Karpas-422 (cell line): ENCODE measurements around the gene CLIP2. TPM values are rescaled to one million over a fixed set of nuclear protein-coding genes. Genes with fewer than 3 reads are reported as not detected.
"Not testable (repeated sequence)": the region's sequence is repeated elsewhere in the genome, so short reads cannot be mapped to it uniquely, and the experiment has no call there.

ENCODE experiments used
- DNase-seq: peaks from one replicate; pipeline ENCODE4 v3.0.0-alpha.2; 2015
- H2AFZ ChIP-seq: fragments of 200-600 bp; sonication (generic); 2 replicates; pipeline ENCODE4 v1.6.1; 2014; ENCODE audit warnings: antibody characterized with exemption, low read length, mixed read lengths
- H3K27ac ChIP-seq: fragments of 200-600 bp; sonication (generic); 2 replicates; pipeline ENCODE4 v1.5.1; 2014; ENCODE audit warnings: mild to moderate bottlenecking, low read length, moderate library complexity
- H3K27me3 ChIP-seq: fragments of 200-600 bp; sonication (generic); 2 replicates; pipeline ENCODE4 v1.6.1; 2014; ENCODE audit warnings: low read length, mixed read lengths
- H3K36me3 ChIP-seq: fragments of 200-600 bp; sonication (generic); 2 replicates; pipeline ENCODE4 v1.6.1; 2014; ENCODE audit warnings: low read length, mixed read lengths; ENCODE audit not compliant: insufficient read depth
- H3K4me1 ChIP-seq: fragments of 200-600 bp; sonication (generic); 2 replicates; pipeline ENCODE4 v1.6.1; 2014; ENCODE audit warnings: mild to moderate bottlenecking, low read length, mixed read lengths
- H3K4me2 ChIP-seq: fragments of 200-600 bp; sonication (generic); 2 replicates; pipeline ENCODE4 v1.6.1; 2014; ENCODE audit warnings: low read length, low read depth, mild to moderate bottlenecking; ENCODE audit not compliant: poor library complexity, severe bottlenecking
- H3K4me3 ChIP-seq: fragments of 200-600 bp; sonication (generic); 2 replicates; pipeline ENCODE4 v1.5.1; 2014; ENCODE audit warnings: mild to moderate bottlenecking, antibody characterized with exemption, low read length, mixed read lengths
- H3K79me2 ChIP-seq: fragments of 200-600 bp; sonication (generic); 2 replicates; pipeline ENCODE4 v1.6.1; 2014; ENCODE audit warnings: mild to moderate bottlenecking, low read length, mixed read lengths
- H3K9ac ChIP-seq: fragments of 200-600 bp; sonication (generic); 2 replicates; pipeline ENCODE4 v1.6.0; 2014; ENCODE audit warnings: low read length
- H3K9me2 ChIP-seq: fragments of 200-600 bp; sonication (generic), shearing (Covaris generic); replicated peaks from 2 replicates; pipeline ENCODE4 v1.6.0; 2014; ENCODE audit warnings: mild to moderate bottlenecking, low read length, moderate library complexity; ENCODE audit not compliant: insufficient read depth
- H3K9me3 ChIP-seq: fragments of 300-700, 200-600 bp; sonication (generic); 2 replicates; pipeline ENCODE4 v1.6.1; 2014; ENCODE audit warnings: low read length, mixed read lengths
- H4K20me1 ChIP-seq: fragments of 200-600 bp; sonication (generic); 2 replicates; pipeline ENCODE4 v1.6.1; 2014; ENCODE audit warnings: mild to moderate bottlenecking, antibody characterized with exemption, low read length, low read depth; ENCODE audit not compliant: insufficient read depth
- total RNA-seq: library from RNA; depleted of rRNA; stranded (reverse); fragments of >200 nt; shearing (Covaris generic); gene quantifications from 2 replicates; pipeline ENCODE4 v1.2.3, GENCODE V29; 2014; ENCODE audit warnings: low replicate concordance

Gene CLIP2
- total RNA-seq, 1 experiment from 2014 or later, result not detected

GRCh38 chr7:74351836-74352235, 62.6 kb downstream of the CLIP2 start:
- Histone ChIP-seq H3K4me2 (no peak overlapping the region), H3K4me1 (no peaks in the 10 kb centered on the region), H3K36me3 (no peaks in the 10 kb centered on the region), H4K20me1 (no peaks in the 10 kb centered on the region), H3K79me2 (no peaks in the 10 kb centered on the region), H3K4me3 (no peak overlapping the region), H2AFZ (no peak overlapping the region), H3K27me3 (no peaks in the 10 kb centered on the region), H3K9ac (no peak overlapping the region), H3K27ac (no peak overlapping the region), H3K9me2 (no peaks in the 10 kb centered on the region), H3K9me3 (no peaks in the 10 kb centered on the region)
- DNase-seq, result no peak

DNA sequence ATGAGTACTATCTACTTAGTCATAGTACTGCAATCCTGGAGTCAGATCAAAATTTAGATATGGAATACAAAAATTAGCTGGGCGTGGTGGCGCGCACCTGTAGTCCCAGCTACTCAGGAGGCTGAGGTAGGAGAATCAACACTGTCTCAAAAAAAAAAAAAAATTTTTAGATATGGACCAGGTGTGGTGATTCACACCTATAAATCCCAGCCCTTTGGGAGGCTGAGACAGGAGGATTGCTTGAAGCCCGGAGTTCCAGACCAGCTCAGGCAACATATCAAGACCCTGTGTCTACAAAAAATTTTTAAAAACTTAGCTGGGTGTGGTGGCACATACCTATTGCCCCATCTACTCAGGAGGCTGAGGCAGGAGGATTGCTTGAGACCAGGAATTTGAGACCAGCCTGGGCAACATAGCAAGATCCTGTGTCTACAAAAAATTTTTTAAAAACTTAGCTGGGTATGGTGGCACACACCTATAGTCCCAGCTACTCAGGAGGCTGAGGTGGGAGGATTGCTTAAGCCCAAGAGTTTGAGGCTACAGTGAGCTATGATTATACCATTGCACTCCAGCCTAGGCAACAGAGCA, 63.4 kb downstream of the CLIP2 start:
- not testable (repeated sequence) for DNase-seq, H3K4me2 ChIP-seq, H3K4me3 ChIP-seq

DNA sequence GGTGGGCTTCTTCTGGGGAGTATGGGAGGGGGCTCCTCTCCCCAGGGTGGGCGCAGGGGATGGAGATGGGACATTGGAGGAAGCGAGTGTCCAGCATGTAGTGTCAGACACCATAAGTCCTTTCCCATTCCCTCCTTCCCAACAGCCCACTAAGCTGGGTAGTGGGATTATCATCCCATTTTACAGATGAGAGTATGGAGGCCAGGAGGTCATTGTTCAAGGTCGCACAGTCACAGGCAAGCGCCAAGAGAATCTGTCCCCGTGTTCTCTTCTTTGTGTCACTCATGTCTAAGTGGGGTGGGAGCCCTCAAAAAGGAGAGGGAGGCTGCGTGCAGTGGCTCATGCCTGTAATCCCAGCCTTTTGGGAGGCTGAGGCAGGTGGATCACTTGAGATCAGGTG, 64.8 kb downstream of the CLIP2 start:
- no peak overlapping the region for H3K4me2 ChIP-seq
- no peak overlapping the region for H3K9ac ChIP-seq
- no peaks in the 10 kb centered on the region for H4K20me1 ChIP-seq
- H3K4me1 ChIP-seq, result no peaks in the 10 kb centered on the region
- no peak overlapping the region for H3K27ac ChIP-seq
- no peak for DNase-seq
- H3K9me3 ChIP-seq, result no peaks in the 10 kb centered on the region
- no peak overlapping the region for H2AFZ ChIP-seq
- no peak overlapping the region for H3K4me3 ChIP-seq
- H3K36me3 ChIP-seq, result no peaks in the 10 kb centered on the region
- H3K27me3 ChIP-seq, result no peaks in the 10 kb centered on the region
- no peaks in the 10 kb centered on the region for H3K9me2 ChIP-seq
- H3K79me2 ChIP-seq, result no peaks in the 10 kb centered on the region

More for the DNA sequence above, 63.4 kb downstream of the CLIP2 start:
- not testable (repeated sequence) for H3K79me2 ChIP-seq, H3K9me3 ChIP-seq, H3K27ac ChIP-seq, H4K20me1 ChIP-seq, H3K9me2 ChIP-seq, H3K9ac ChIP-seq, H3K36me3 ChIP-seq, H3K27me3 ChIP-seq, H3K4me1 ChIP-seq, H2AFZ ChIP-seq

DNA sequence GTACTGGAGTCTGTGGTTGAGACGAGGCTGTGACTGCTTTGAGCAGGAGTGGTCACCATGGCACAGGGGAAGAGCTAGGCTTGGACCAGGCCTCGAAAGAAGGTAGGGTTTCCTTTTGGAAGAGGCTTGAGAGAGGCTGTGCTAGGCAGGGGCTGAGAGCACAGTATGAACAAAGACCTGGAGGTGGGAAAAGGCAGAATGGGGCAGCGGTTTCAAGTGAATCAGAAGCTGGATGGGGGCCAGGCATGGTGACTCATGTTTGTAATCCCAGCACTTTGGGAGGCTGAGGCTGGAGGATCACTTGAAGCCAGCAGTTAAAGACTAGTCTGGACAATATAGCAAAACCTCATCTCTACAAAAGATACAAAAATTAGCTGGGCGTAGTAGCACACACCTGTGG, 65.9 kb downstream of the CLIP2 start:
- H3K4me2 ChIP-seq, result no peak overlapping the region
- H2AFZ ChIP-seq, result no peak overlapping the region
- no peak overlapping the region for H3K9ac ChIP-seq

DNA sequence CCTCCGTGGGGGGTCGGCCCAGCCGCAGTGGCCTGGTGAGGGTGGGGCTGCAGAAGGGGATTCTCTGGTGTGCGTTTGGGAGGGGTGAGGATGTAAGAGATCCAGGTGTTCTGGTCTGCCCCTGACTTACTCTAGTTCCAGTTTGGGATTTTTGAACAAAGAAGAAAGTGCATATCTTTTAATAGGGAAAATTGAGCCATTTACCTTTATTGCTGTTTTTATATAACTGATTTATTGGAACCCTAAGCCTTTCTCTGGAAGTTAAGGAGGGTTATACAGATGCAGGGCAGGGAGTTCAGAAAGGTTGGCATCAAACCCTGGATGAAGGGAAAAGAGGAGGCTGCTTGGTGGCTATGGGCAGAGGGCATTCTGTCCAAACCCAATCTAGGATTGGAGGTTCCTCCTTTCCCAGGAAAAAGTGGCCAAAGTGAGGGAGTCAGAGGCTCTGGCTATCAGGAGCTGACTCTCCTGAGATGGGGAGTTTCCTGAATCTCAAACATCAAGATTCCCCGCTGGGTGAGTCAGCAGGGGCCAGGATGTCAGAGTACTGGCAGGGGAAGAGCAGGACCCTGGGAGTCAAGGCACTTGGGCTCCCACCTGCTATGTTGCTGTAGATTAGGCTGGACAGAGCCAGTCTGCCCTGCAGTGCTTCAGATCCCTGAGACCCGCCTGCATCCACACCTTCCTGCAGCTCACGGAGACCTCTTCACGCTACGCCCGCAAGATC, 67.5 kb downstream of the CLIP2 start:
- Histone ChIP-seq H3K4me1 (no peaks in the 10 kb centered on the region), H3K9me3 (no peaks in the 10 kb centered on the region), H3K4me3 (no peak overlapping the region), H3K27ac (no peak overlapping the region), H3K79me2 (no peaks in the 10 kb centered on the region), H3K4me2 (no peak overlapping the region), H4K20me1 (no peaks in the 10 kb centered on the region), H3K9ac (no peak overlapping the region), H3K36me3 (no peaks in the 10 kb centered on the region), H3K27me3 (no peaks in the 10 kb centered on the region), H3K9me2 (no peaks in the 10 kb centered on the region), H2AFZ (no peak overlapping the region)
- DNase-seq, result no peak

More for the DNA sequence above, 65.9 kb downstream of the CLIP2 start:
- Histone ChIP-seq H3K36me3 (no peaks in the 10 kb centered on the region), H3K9me3 (no peaks in the 10 kb centered on the region), H4K20me1 (no peaks in the 10 kb centered on the region), H3K27ac (no peak overlapping the region), H3K79me2 (no peaks in the 10 kb centered on the region), H3K27me3 (no peaks in the 10 kb centered on the region), H3K4me3 (no peak overlapping the region), H3K9me2 (no peaks in the 10 kb centered on the region), H3K4me1 (no peaks in the 10 kb centered on the region)
- no peak for DNase-seq

- no peaks in the 10 kb centered on the region for H3K79me2 ChIP-seq
- H3K9me2 ChIP-seq, result no peaks in the 10 kb centered on the region
- H3K9ac ChIP-seq, result no peak overlapping the region
- H3K9me3 ChIP-seq, result no peaks in the 10 kb centered on the region
- no peak overlapping the region for H3K27ac ChIP-seq
- H3K4me1 ChIP-seq, result no peaks in the 10 kb centered on the region
- no peak overlapping the region for H2AFZ ChIP-seq
- no peak for DNase-seq
- no peaks in the 10 kb centered on the region for H3K36me3 ChIP-seq
- no peak overlapping the region for H3K4me2 ChIP-seq
- H3K4me3 ChIP-seq, result no peak overlapping the region
- no peaks in the 10 kb centered on the region for H4K20me1 ChIP-seq
- H3K27me3 ChIP-seq, result no peaks in the 10 kb centered on the region
Observed at GRCh38 chr7:74360008-74360407, 70.8 kb downstream of the CLIP2 start.

DNA sequence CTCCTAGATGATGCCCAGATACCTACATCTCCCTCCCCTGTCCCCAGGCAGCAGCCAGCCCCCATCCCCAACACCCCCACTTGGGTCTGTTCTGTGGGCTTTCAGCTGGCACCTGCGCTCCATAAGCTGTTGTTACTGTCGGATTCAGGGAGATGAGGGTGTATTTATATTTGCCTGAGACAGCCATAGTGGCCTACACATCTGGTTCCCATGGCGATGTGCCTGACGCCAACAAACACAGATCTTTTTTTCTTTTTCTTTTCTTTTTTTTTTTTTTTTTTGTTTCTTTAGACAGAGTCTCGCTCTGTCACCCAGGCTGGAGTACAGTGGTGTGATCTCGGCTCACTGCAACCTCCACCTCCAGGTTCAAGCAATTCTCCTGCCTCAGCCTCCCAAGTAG, 73.1 kb downstream of the CLIP2 start:
- no peak overlapping the region for H3K27ac ChIP-seq
- no peak overlapping the region for H2AFZ ChIP-seq
- no peak overlapping the region for H3K4me2 ChIP-seq
- DNase-seq, result no peak
- H3K9me3 ChIP-seq, result no peaks in the 10 kb centered on the region
- no peaks in the 10 kb centered on the region for H3K9me2 ChIP-seq
- H3K27me3 ChIP-seq, result no peaks in the 10 kb centered on the region
- no peak overlapping the region for H3K4me3 ChIP-seq
- H3K79me2 ChIP-seq, result no peaks in the 10 kb centered on the region
- no peaks in the 10 kb centered on the region for H3K36me3 ChIP-seq
- no peaks in the 10 kb centered on the region for H4K20me1 ChIP-seq
- no peak overlapping the region for H3K9ac ChIP-seq
- H3K4me1 ChIP-seq, result no peaks in the 10 kb centered on the region

- no peak overlapping the region for H3K4me2 ChIP-seq
- H2AFZ ChIP-seq, result no peak overlapping the region
- DNase-seq, result no peak
- H3K27me3 ChIP-seq, result no peaks in the 10 kb centered on the region
- H3K4me3 ChIP-seq, result no peak overlapping the region
- H3K9me3 ChIP-seq, result no peaks in the 10 kb centered on the region
- no peaks in the 10 kb centered on the region for H3K36me3 ChIP-seq
- no peaks in the 10 kb centered on the region for H3K9me2 ChIP-seq
- no peaks in the 10 kb centered on the region for H3K4me1 ChIP-seq
- no peak overlapping the region for H3K27ac ChIP-seq
- no peaks in the 10 kb centered on the region for H3K79me2 ChIP-seq
- H4K20me1 ChIP-seq, result no peaks in the 10 kb centered on the region
- H3K9ac ChIP-seq, result no peak overlapping the region
Observed at GRCh38 chr7:74364061-74364460, 74.9 kb downstream of the CLIP2 start.
